ENCODE results near the gene NEU4. TPM values are rescaled to one million over a fixed set of nuclear protein-coding genes. Genes with fewer than 3 reads are reported as not detected.
"Not testable (repeated sequence)": the region's sequence is repeated elsewhere in the genome, so short reads cannot be mapped to it uniquely, and the experiment has no call there.

The NEU4 gene
- total RNA-seq, 1 donor from 2014 or later = not detected

GRCh38 chr2:241827394-241827793, 18.4 kb downstream of the NEU4 start:
- DNase-seq (ENCODE audit: low read depth) = no peak
- no peaks in the 10 kb centered on the region for H3K36me3 ChIP-seq (ENCODE audit: control insufficient read depth, insufficient read depth, low read length)
- H3K4me3 ChIP-seq (ENCODE audit: low read depth, low read length) = no peak overlapping the region
- TF ChIP-seq, protein P1, sequence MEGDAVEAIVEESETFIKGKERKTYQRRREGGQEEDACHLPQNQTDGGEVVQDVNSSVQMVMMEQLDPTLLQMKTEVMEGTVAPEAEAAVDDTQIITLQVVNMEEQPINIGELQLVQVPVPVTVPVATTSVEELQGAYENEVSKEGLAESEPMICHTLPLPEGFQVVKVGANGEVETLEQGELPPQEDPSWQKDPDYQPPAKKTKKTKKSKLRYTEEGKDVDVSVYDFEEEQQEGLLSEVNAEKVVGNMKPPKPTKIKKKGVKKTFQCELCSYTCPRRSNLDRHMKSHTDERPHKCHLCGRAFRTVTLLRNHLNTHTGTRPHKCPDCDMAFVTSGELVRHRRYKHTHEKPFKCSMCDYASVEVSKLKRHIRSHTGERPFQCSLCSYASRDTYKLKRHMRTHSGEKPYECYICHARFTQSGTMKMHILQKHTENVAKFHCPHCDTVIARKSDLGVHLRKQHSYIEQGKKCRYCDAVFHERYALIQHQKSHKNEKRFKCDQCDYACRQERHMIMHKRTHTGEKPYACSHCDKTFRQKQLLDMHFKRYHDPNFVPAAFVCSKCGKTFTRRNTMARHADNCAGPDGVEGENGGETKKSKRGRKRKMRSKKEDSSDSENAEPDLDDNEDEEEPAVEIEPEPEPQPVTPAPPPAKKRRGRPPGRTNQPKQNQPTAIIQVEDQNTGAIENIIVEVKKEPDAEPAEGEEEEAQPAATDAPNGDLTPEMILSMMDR (IDR thresholded peaks at IDR 0.05; ENCODE audit: insufficient read depth, low read length, poor library complexity, severe bottlenecking) = no peak
- no peaks in the 10 kb centered on the region for H3K27me3 ChIP-seq (ENCODE audit: control insufficient read depth, insufficient read depth, low read length)

DNA sequence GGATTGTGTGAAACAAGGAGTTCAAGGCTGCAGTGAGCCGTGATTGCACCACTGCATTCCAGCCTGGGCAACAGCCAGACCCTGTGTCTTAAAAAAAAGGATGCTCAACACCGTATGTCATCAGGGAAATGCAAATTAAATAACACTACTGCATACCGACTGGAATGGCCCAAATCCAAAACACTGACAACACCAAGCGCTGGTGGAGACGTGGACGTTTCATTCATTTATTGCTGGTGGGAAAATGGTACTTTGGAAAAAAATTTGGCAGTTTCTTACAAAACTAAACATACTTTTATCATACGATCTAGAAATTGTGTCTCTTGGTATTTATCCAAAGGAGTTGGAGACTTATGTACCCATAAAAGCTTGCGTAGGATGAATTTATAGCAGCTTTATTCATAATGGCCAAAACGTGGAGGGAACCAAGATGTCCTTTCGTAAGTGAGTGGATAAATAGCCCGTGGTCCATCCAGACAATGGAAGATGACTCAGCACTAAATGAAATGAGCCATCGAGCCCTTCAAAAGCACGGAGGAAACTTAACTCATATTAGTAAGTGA, 24.2 kb downstream of the NEU4 start:
- no peak overlapping the region for H3K4me3 ChIP-seq (ENCODE audit: low read depth, low read length)
- TF ChIP-seq, protein P1 (IDR thresholded peaks at IDR 0.05; ENCODE audit: insufficient read depth, low read length, poor library complexity, severe bottlenecking) = no peak
- peaks cover 5% of the 10 kb centered on the region for H3K27me3 ChIP-seq (ENCODE audit: control insufficient read depth, insufficient read depth, low read length)
- no peak for DNase-seq (ENCODE audit: low read depth)
- no peaks in the 10 kb centered on the region for H3K36me3 ChIP-seq (ENCODE audit: control insufficient read depth, insufficient read depth, low read length)

- H3K36me3 ChIP-seq (ENCODE audit: control insufficient read depth, insufficient read depth, low read length); H3K27me3 ChIP-seq (ENCODE audit: control insufficient read depth, insufficient read depth, low read length); DNase-seq (ENCODE audit: low read depth); H3K4me3 ChIP-seq (ENCODE audit: low read depth, low read length): not testable (repeated sequence)
Observed at GRCh38 chr2:241833756-241834526, 24.9 kb downstream of the NEU4 start.

DNA sequence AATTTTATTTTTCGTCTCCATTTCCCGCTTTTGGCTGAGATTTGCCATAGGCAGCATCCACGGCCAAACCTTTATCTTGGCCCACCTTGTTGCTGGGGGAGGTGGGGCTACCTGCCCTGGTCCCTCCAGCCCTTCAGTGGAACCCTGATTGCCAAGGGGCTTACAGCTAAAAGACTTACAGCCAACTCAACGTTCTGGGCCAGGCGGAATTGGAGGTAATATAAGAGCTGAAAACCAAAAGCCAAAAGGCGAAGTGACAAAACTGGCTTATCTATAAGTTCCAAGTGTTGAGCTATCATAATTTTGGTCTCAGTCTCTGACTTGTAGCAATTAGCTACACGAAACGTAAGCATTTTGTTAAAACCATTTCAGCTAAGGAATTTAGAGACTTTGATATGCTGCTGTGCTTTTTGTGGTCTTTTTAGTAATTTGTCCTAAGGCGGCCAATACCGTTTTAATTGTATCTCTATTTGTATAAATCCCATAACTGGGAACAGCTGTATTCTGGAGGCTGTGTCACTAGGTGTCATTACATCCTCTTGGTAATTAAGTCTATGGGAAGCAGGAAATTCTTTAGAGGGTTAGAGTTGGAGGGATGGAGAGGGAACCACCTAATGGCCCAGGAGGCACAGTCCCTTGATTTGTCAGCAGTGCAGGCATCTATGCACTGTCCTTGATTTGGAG, 25.7 kb downstream of the NEU4 start:
- TF ChIP-seq, protein P1 (IDR thresholded peaks at IDR 0.05; ENCODE audit: insufficient read depth, low read length, poor library complexity, severe bottlenecking) = no peak
- no peak for DNase-seq (ENCODE audit: low read depth)
- Histone ChIP-seq H3K27me3 (ENCODE audit: control insufficient read depth, insufficient read depth, low read length) (peaks cover 8% of the 10 kb centered on the region), H3K4me3 (ENCODE audit: low read depth, low read length) (no peak overlapping the region), H3K36me3 (ENCODE audit: control insufficient read depth, insufficient read depth, low read length) (no peaks in the 10 kb centered on the region)

DNA sequence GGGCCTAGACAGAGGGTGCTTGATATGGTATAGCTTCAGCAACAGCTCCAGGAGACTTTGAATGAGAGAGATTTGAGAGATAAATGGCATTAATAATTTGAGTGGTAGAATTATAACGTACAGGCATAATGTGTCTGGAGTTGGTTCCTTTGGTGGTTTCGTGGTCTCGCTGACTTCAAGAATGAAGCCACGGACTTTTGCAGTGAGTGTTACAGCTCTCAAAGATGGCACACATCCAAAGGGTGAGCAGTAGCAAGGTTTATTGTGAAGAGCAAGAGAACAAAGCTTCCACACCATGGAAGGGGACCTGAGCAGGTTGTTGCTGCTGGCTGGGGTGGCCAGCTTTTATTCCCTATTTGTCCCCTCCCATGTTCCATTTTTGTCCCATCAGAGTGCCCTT, 26.6 kb downstream of the NEU4 start:
- peaks cover 8% of the 10 kb centered on the region for H3K27me3 ChIP-seq (ENCODE audit: control insufficient read depth, insufficient read depth, low read length)
- no peak for DNase-seq (ENCODE audit: low read depth)
- H3K4me3 ChIP-seq (ENCODE audit: low read depth, low read length) = no peak overlapping the region
- TF ChIP-seq, protein P1 (IDR thresholded peaks at IDR 0.05; ENCODE audit: insufficient read depth, low read length, poor library complexity, severe bottlenecking) = no peak
- no peaks in the 10 kb centered on the region for H3K36me3 ChIP-seq (ENCODE audit: control insufficient read depth, insufficient read depth, low read length)

DNA sequence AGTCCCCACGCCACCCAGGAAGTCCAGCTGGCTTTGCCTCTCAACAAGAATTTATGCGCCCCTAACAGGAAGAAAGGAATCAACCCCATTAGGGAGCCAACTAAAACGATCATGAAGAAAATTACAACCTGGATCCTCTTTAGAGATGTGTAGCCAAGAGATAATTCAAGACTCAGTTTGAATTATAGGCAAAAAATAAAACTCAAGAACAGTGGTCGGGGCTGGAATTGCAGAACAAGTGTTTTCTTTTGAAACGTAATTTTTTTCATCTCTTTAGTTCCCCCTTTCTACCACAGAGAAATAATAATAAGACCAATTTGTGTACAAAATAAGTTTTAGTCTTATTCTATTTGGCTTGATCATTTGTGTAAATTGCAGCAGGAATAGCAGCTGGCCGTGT, 27.3 kb downstream of the NEU4 start:
- TF ChIP-seq, protein P1 (IDR thresholded peaks at IDR 0.05; ENCODE audit: insufficient read depth, low read length, poor library complexity, severe bottlenecking) = no peak
- Histone ChIP-seq H3K36me3 (ENCODE audit: control insufficient read depth, insufficient read depth, low read length) (no peaks in the 10 kb centered on the region), H3K27me3 (ENCODE audit: control insufficient read depth, insufficient read depth, low read length) (peaks cover 8% of the 10 kb centered on the region), H3K4me3 (ENCODE audit: low read depth, low read length) (no peak overlapping the region)
- DNase-seq (ENCODE audit: low read depth) = no peak

Measured in kidney epithelial cell (primary cell).